Body of pancreas (tissue), 4 donors: Measurements from ENCODE around the gene RGSL1. TPM values are rescaled to one million over a fixed set of nuclear protein-coding genes. Genes with fewer than 3 reads are reported as not detected.

Experiments used
- ATAC-seq: fragments of 150-250 bp; one replicate; pipeline ENCODE4 v1.9.1; 2016
- DNase-seq, 4 donors: peaks; one replicate each; pipeline ENCODE4 v3.0.0-alpha.2; 2019
- H3K27ac ChIP-seq, 4 donors: fragments of 200-600 bp; sonication (generic); 1 replicate in 3 of 4; 2 replicates in 1 of 4; pipeline versions ENCODE4 v1.5.1 to v1.6.1; 2016 to 2019; ENCODE audit warnings: mild to moderate bottlenecking in 1 of 4, mixed read lengths in 1 of 4, moderate library complexity in 1 of 4
- H3K27me3 ChIP-seq, 2 donors: fragments of 200-600 bp; sonication (generic); one replicate each; pipeline ENCODE4 v1.6.0; 2016; ENCODE audit warnings: mild to moderate bottlenecking in 1 of 2
- H3K36me3 ChIP-seq, 2 donors: fragments of 200-600 bp; sonication (generic); replicated peaks in 1 of 2; 2 replicates each; pipeline ENCODE4 v1.5.1; 2016; ENCODE audit warnings: low read depth in 2 of 2; ENCODE audit not compliant: insufficient read depth in 1 of 2
- H3K4me1 ChIP-seq: fragments of 200-600 bp; sonication (generic); one replicate; pipeline ENCODE4 v1.6.0; 2016
- H3K4me3 ChIP-seq, 2 donors: fragments of 200-600 bp; sonication (generic); 1 replicate in 1 of 2; 2 replicates in 1 of 2; pipeline ENCODE4 v1.5.1; 2016 to 2019
- H3K9me3 ChIP-seq, 3 donors: fragments of 200-600 bp; sonication (generic); 1 replicate in 2 of 3; 2 replicates in 1 of 3; pipeline ENCODE4 v1.5.1; 2016
- POLR2A ChIP-seq, 3 donors: fragments of 450-650 bp; IDR thresholded peaks; one replicate each; pipeline ENCODE4 v1.6.1; 2016; ENCODE audit warnings: antibody characterized with exemption in 3 of 3, mild to moderate bottlenecking in 2 of 3
- WGBS, 2 donors: methylation state at CpG; one replicate each; pipeline ENCODE4 v1.1.5; 2017; 5-methylcytosine and 5-hydroxymethylcytosine counted together
- intact Hi-C: fragments of 100-400 bp; cut with DNase I; formaldehyde crosslinking; loops from one replicate; pipeline ENCODE4 v1.15.1; 2023
- total RNA-seq, 2 donors: library from RNA; depleted of rRNA; stranded (reverse); fragments of >200 nt; gene quantifications; one replicate each; pipeline ENCODE4 v1.1.0, GENCODE V29; 2016
- TF ChIP-seq, protein P1 (sequence below), 7 experiments: fragments of 450-650 bp in 4 of 7; fragments of 200-600 bp in 3 of 7; sonication (generic) in 3 of 7; IDR thresholded peaks; one replicate each; pipeline ENCODE4 v1.5.1; 2016 to 2019; ENCODE audit warnings: antibody characterized with exemption in 7 of 7

Gene RGSL1
- total RNA-seq, 2 donors from 2014 or later = not detected

- no peaks in the 10 kb centered on the region for H3K4me1 ChIP-seq
- DNase-seq = no peak
- no peaks in the 10 kb centered on the region for H3K36me3 ChIP-seq
- no peak overlapping the region for H3K27ac ChIP-seq
- ATAC-seq = no peak
- intact Hi-C loops = no loop called here
- no peaks in the 10 kb centered on the region for H3K27me3 ChIP-seq
- no peak for TF ChIP-seq POLR2A (IDR thresholded peaks at IDR 0.05)
- TF ChIP-seq, protein P1, sequence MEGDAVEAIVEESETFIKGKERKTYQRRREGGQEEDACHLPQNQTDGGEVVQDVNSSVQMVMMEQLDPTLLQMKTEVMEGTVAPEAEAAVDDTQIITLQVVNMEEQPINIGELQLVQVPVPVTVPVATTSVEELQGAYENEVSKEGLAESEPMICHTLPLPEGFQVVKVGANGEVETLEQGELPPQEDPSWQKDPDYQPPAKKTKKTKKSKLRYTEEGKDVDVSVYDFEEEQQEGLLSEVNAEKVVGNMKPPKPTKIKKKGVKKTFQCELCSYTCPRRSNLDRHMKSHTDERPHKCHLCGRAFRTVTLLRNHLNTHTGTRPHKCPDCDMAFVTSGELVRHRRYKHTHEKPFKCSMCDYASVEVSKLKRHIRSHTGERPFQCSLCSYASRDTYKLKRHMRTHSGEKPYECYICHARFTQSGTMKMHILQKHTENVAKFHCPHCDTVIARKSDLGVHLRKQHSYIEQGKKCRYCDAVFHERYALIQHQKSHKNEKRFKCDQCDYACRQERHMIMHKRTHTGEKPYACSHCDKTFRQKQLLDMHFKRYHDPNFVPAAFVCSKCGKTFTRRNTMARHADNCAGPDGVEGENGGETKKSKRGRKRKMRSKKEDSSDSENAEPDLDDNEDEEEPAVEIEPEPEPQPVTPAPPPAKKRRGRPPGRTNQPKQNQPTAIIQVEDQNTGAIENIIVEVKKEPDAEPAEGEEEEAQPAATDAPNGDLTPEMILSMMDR (IDR thresholded peaks at IDR 0.05) = no peak
- WGBS, 2 donors = 55 to 74% methylated on average over 2 of the region's 2 CpGs
- no peak overlapping the region for H3K4me3 ChIP-seq
- no peaks in the 10 kb centered on the region for H3K9me3 ChIP-seq
These were observed 26.7 kb downstream of the RGSL1 start for GRCh38 chr1:182476625-182477024.

- Histone ChIP-seq H3K27me3 (no peaks in the 10 kb centered on the region), H3K4me1 (no peaks in the 10 kb centered on the region), H3K36me3 (no peaks in the 10 kb centered on the region), H3K27ac (no peak overlapping the region), H3K9me3 (no peaks in the 10 kb centered on the region), H3K4me3 (no peak overlapping the region)
- ATAC-seq = no peak
- DNase-seq = no peak
- intact Hi-C loops = no loop called here
- TF ChIP-seq POLR2A (IDR thresholded peaks at IDR 0.05) = no peak
- TF ChIP-seq, protein P1 (IDR thresholded peaks at IDR 0.05) = no peak
These were observed 28.3 kb downstream of the RGSL1 start for GRCh38 chr1:182478238-182478637.

- TF ChIP-seq, protein P1 (IDR thresholded peaks at IDR 0.05) = no peak
- no peak for TF ChIP-seq POLR2A (IDR thresholded peaks at IDR 0.05)
- WGBS, 2 donors = 86 to 93% methylated on average over 1 to 2 of the region's 2 CpGs
- no peak overlapping the region for H3K4me3 ChIP-seq
These were observed 34.1 kb downstream of the RGSL1 start for GRCh38 chr1:182484067-182484466.

DNA sequence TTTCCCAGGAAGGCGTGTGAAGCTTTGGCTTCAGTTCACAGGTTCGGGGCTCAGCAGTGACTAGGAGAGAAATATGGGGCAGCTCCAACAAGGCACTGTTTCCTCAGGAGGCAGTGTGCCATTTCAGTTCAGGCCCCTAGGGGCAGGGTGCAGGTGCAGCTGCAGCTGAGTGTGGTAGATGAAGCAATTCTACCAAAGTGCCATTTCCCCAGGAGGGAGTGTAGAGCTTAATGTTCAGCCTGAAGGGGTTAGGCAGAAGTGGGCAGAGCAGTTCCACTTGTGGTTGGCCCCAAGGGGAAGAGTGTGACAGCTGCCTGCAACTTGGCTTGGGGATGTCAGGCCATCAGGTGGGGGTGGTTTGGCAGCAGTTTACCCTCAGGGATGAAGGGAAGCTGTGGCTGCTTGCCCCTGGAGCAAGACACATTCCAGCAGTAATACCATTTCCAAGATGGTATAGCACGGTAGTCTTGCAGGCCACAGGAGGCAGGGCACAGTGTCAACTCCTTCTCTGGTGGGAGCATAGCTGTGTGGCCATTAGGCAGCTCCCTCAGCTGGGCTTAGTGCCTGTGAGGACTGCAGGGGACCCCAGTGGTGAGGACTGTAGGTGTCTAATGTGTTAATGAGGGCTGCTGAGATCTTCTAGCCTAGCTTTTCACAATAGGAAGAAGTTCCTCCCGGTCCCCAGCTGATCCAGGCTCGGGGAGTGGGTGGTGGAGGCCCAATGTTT is 34.7 kb downstream of the RGSL1 start:
- Histone ChIP-seq H3K27me3 (no peaks in the 10 kb centered on the region), H3K36me3 (no peaks in the 10 kb centered on the region), H3K4me3 (no peak overlapping the region), H3K9me3 (no peaks in the 10 kb centered on the region), H3K4me1 (no peaks in the 10 kb centered on the region), H3K27ac (no peak overlapping the region)
- intact Hi-C loops = no loop called here
- 46% methylated on average over 4 to 5 of the region's 5 CpGs for WGBS, 2 donors
- DNase-seq (peak in 1 of 4 donors; percentile 2), ATAC-seq (no peak)
- no peak for TF ChIP-seq POLR2A (IDR thresholded peaks at IDR 0.05)
- TF ChIP-seq, protein P1 (IDR thresholded peaks at IDR 0.05) = peak in 2 of 7 experiments; percentile 6 to 18

More at GRCh38 chr1:182484067-182484466, 34.1 kb downstream of the RGSL1 start:
- Histone ChIP-seq H3K27ac (no peak overlapping the region), H3K36me3 (no peaks in the 10 kb centered on the region), H3K27me3 (no peaks in the 10 kb centered on the region), H3K4me1 (no peaks in the 10 kb centered on the region), H3K9me3 (no peaks in the 10 kb centered on the region)
- DNase-seq = no peak
- intact Hi-C loops = no loop called here
- no peak for ATAC-seq

GRCh38 chr1:182485861-182486260 is 35.9 kb downstream of the RGSL1 start:
- H3K9me3 ChIP-seq = no peaks in the 10 kb centered on the region
- no peaks in the 10 kb centered on the region for H3K36me3 ChIP-seq
- WGBS, 2 donors = 66 to 79% methylated on average over 3 of the region's 3 CpGs
- ATAC-seq (no peak), DNase-seq (no peak)
- intact Hi-C loops = no loop called here
- H3K4me1 ChIP-seq = no peaks in the 10 kb centered on the region
- H3K27me3 ChIP-seq = no peaks in the 10 kb centered on the region
- no peak for TF ChIP-seq POLR2A (IDR thresholded peaks at IDR 0.05)
- TF ChIP-seq, protein P1 (IDR thresholded peaks at IDR 0.05) = no peak
- no peak overlapping the region for H3K27ac ChIP-seq
- no peak overlapping the region for H3K4me3 ChIP-seq
